Liver (tissue), 9 donors: ENCODE data around the gene GNG7. TPM values are rescaled to one million over a fixed set of nuclear protein-coding genes. Genes with fewer than 3 reads are reported as not detected.

Experiments
- DNase-seq: peaks from one replicate; pipeline ENCODE4 v3.0.0-alpha.2; 2017; ENCODE audit warnings: low spot score
- H3K27ac ChIP-seq, 2 donors: one replicate each; pipeline ENCODE4 v1.7.0; 2013; ENCODE audit warnings: inconsistent platforms in 2 of 2, low read length in 2 of 2, control low read depth in 1 of 2, low read depth in 1 of 2, mild to moderate bottlenecking in 1 of 2
- H3K27me3 ChIP-seq, 4 donors: one replicate each; pipeline versions ENCODE4 v1.6.1 to v1.7.0; 2013; ENCODE audit warnings: low read length in 3 of 4, inconsistent platforms in 1 of 4, mild to moderate bottlenecking in 1 of 4, moderate library complexity in 1 of 4; ENCODE audit not compliant: control insufficient read depth in 4 of 4, insufficient read depth in 4 of 4
- H3K36me3 ChIP-seq, 4 donors: one replicate each; pipeline versions ENCODE4 v1.6.1 to v1.7.0; 2013; ENCODE audit warnings: low read length in 3 of 4, mild to moderate bottlenecking in 3 of 4, low read depth in 1 of 4, moderate library complexity in 1 of 4; ENCODE audit not compliant: control insufficient read depth in 4 of 4, insufficient read depth in 3 of 4
- H3K4me1 ChIP-seq, 4 donors: one replicate each; pipeline versions ENCODE4 v1.6.1 to v1.7.0; 2013; ENCODE audit warnings: low read length in 3 of 4, mild to moderate bottlenecking in 3 of 4, moderate library complexity in 1 of 4; ENCODE audit not compliant: control insufficient read depth in 4 of 4, insufficient read depth in 4 of 4
- H3K4me3 ChIP-seq, 3 donors: one replicate each; pipeline versions ENCODE4 v1.6.1 to v1.7.0; 2013; ENCODE audit warnings: low read length in 3 of 3, control low read depth in 1 of 3, low read depth in 1 of 3, mild to moderate bottlenecking in 1 of 3
- H3K9ac ChIP-seq, 2 donors: one replicate each; pipeline ENCODE4 v1.7.0; 2013; ENCODE audit warnings: low read length in 2 of 2, mild to moderate bottlenecking in 2 of 2, moderate library complexity in 2 of 2, control low read depth in 1 of 2, low read depth in 1 of 2
- H3K9me3 ChIP-seq, 4 donors: one replicate each; pipeline versions ENCODE4 v1.6.1 to v1.7.0; 2013; ENCODE audit warnings: low read length in 3 of 4; ENCODE audit not compliant: control insufficient read depth in 4 of 4
- ATF3 ChIP-seq: IDR thresholded peaks from 2 replicates; pipeline ENCODE4 v1.6.1; 2016; ENCODE audit warnings: antibody characterized with exemption
- CTCF ChIP-seq: fragments of 150-350 bp; IDR thresholded peaks from 2 replicates; pipeline ENCODE4 v1.5.1; 2017; ENCODE audit warnings: improper control_type of control experiment, low read depth, low read length; ENCODE audit not compliant: missing input control
- EGR1 ChIP-seq, 2 donors: IDR thresholded peaks; 2 replicates each; pipeline ENCODE4 v1.6.1; 2016 to 2018; ENCODE audit warnings: antibody characterized with exemption in 2 of 2, low read depth in 2 of 2
- FOXA1 ChIP-seq: IDR thresholded peaks from 2 replicates; pipeline ENCODE4 v1.6.1; 2016; ENCODE audit warnings: antibody characterized with exemption
- FOXA2 ChIP-seq: IDR thresholded peaks from 2 replicates; pipeline ENCODE4 v1.6.1; 2016; ENCODE audit warnings: antibody characterized with exemption
- GABPA ChIP-seq, 2 donors: IDR thresholded peaks in 1 of 2; conservative IDR thresholded peaks in 1 of 2; 2 replicates each; pipeline ENCODE4 v1.6.1; 2016; ENCODE audit warnings: antibody characterized with exemption in 2 of 2, mild to moderate bottlenecking in 1 of 2, moderate library complexity in 1 of 2
- HNF4A ChIP-seq, 2 donors: conservative IDR thresholded peaks; 2 replicates each; pipeline ENCODE4 v1.6.1; 2016; ENCODE audit warnings: antibody characterized with exemption in 2 of 2, mild to moderate bottlenecking in 2 of 2
- HNF4G ChIP-seq: IDR thresholded peaks from 2 replicates; pipeline ENCODE4 v1.6.1; 2016; ENCODE audit warnings: antibody characterized with exemption
- JUND ChIP-seq, 2 donors: IDR thresholded peaks; 2 replicates each; pipeline ENCODE4 v1.6.1; 2016; ENCODE audit warnings: antibody characterized with exemption in 2 of 2
- MAX ChIP-seq: IDR thresholded peaks from 2 replicates; pipeline ENCODE4 v1.6.1; 2016; ENCODE audit warnings: antibody characterized with exemption
- NR2F2 ChIP-seq: IDR thresholded peaks from 2 replicates; pipeline ENCODE4 v1.6.1; 2016; ENCODE audit warnings: antibody characterized with exemption
- RAD21 ChIP-seq, 2 donors: IDR thresholded peaks; 2 replicates each; pipeline ENCODE4 v1.6.1; 2016; ENCODE audit warnings: antibody characterized with exemption in 2 of 2, mild to moderate bottlenecking in 2 of 2
- REST ChIP-seq: IDR thresholded peaks from 2 replicates; pipeline ENCODE4 v1.6.1; 2016; ENCODE audit warnings: antibody characterized with exemption, mild to moderate bottlenecking
- RXRA ChIP-seq, 2 donors: IDR thresholded peaks; 2 replicates each; pipeline ENCODE4 v1.6.1; 2017 to 2018; ENCODE audit warnings: antibody characterized with exemption in 2 of 2, mild to moderate bottlenecking in 1 of 2
- SP1 ChIP-seq: IDR thresholded peaks from 2 replicates; pipeline ENCODE4 v1.6.1; 2018; ENCODE audit warnings: antibody characterized with exemption, mild to moderate bottlenecking
- TAF1 ChIP-seq: conservative IDR thresholded peaks from 2 replicates; pipeline ENCODE4 v1.6.1; 2016; ENCODE audit warnings: antibody characterized with exemption, mild to moderate bottlenecking
- YY1 ChIP-seq: IDR thresholded peaks from 2 replicates; pipeline ENCODE4 v1.6.1; 2016; ENCODE audit warnings: antibody characterized with exemption, mild to moderate bottlenecking
- ZBTB33 ChIP-seq: IDR thresholded peaks from 2 replicates; pipeline ENCODE4 v1.6.1; 2016; ENCODE audit warnings: antibody characterized with exemption
- WGBS: extraction: QIAGEN DNeasy Blood & Tissue Kit; methylation state at CpG from one replicate; pipeline ENCODE4 v1.1.7; 2013; 5-methylcytosine and 5-hydroxymethylcytosine counted together
- polyA plus RNA-seq, 2 donors: library from polyadenylated mRNA; stranded (reverse) in 1 of 2; unstranded in 1 of 2; fragments of 200-250 nt in 1 of 2; fragments of >200 nt in 1 of 2; fragmentation: Nextera tagmentation in 1 of 2; extraction: Ambion mirVana in 1 of 2; gene quantifications; one replicate each; pipeline versions ENCODE4 v1.2.1 to v1.2.3, GENCODE V29; 2013 to 2015
- total RNA-seq, 2 donors: library from RNA; depleted of rRNA; stranded (reverse); fragments of >200 nt; gene quantifications; one replicate each; pipeline ENCODE4 v1.2.3, GENCODE V29; 2014
- donor health status: healthy.
- donor health status: healthy.
- donor health status: healthy.
- donor health status: healthy.
- donor health status: healthy.

The GNG7 gene
- total and polyA plus RNA-seq, 4 donors: 0.75 to 1.9 (median 1.1) TPM

GRCh38 chr19:2650515-2650914 is 52.0 kb downstream of the GNG7 start:
- no peak for TF ChIP-seq EGR1 (IDR thresholded peaks at IDR 0.05; ENCODE audit: low read depth in 2 of 2)
- no peak for TF ChIP-seq RAD21 (IDR thresholded peaks at IDR 0.05)
- TF ChIP-seq JUND (IDR thresholded peaks at IDR 0.05): no peak
- TF ChIP-seq RXRA (IDR thresholded peaks at IDR 0.05): peak in 1 of 2 donors; percentile 34
- TF ChIP-seq ATF3: no peak
- no peak for TF ChIP-seq ZBTB33
- peak; percentile 10 for TF ChIP-seq SP1
- peak; percentile 90 for TF ChIP-seq NR2F2
- no peak for TF ChIP-seq TAF1
- Histone ChIP-seq H3K27me3 (no peaks in the 10 kb centered on the region), H3K9ac (no peak overlapping the region), H3K9me3 (no peaks in the 10 kb centered on the region), H3K36me3 (no peaks in the 10 kb centered on the region), H3K27ac (no peak overlapping the region), H3K4me3 (no peak overlapping the region), H3K4me1 (no peaks in the 10 kb centered on the region)
- WGBS: 72% methylated on average over 21 of the region's 21 CpGs
- DNase-seq: no peak

GRCh38 chr19:2648528-2648937 is 54.0 kb downstream of the GNG7 start:
- Histone ChIP-seq H3K36me3 (no peaks in the 10 kb centered on the region), H3K27ac (no peak overlapping the region), H3K9me3 (no peaks in the 10 kb centered on the region), H3K27me3 (no peaks in the 10 kb centered on the region), H3K4me1 (no peaks in the 10 kb centered on the region), H3K4me3 (no peak overlapping the region), H3K9ac (no peak overlapping the region)
- WGBS: 40% methylated on average over 4 of the region's 4 CpGs
- TF ChIP-seq TAF1 (no peak), YY1 (no peak), REST (no peak), FOXA2 (no peak), EGR1 (IDR thresholded peaks at IDR 0.05; ENCODE audit: low read depth in 2 of 2) (no peak), MAX (no peak), HNF4G (no peak), GABPA (IDR thresholded peaks at IDR 0.05 in 1 of 2, conservative IDR thresholded peaks at IDR 0.05 in 1 of 2) (no peak), NR2F2 (no peak), RXRA (IDR thresholded peaks at IDR 0.05) (no peak), CTCF (peak; percentile 96), ZBTB33 (no peak), SP1 (no peak), RAD21 (IDR thresholded peaks at IDR 0.05) (peak; percentile 97 to 98), JUND (IDR thresholded peaks at IDR 0.05) (no peak), FOXA1 (no peak), HNF4A (conservative IDR thresholded peaks at IDR 0.05) (peak in 1 of 2 donors; percentile 6), ATF3 (no peak)
- peak; percentile 80 for DNase-seq
